Effector memory CD4-positive, alpha-beta T cell (primary cell): Measurements from ENCODE around the gene SLC16A3.
"Not testable (repeated sequence)": the region's sequence is repeated elsewhere in the genome, so short reads cannot be mapped to it uniquely, and the experiment has no call there.

Experiments used
- DNase-seq, 3 donors: peaks; one replicate each; pipeline ENCODE4 v3.0.0-alpha.2; 2020
- H3K27ac ChIP-seq: 2 replicates; pipeline ENCODE4 v1.7.0; 2013; ENCODE audit warnings: mild to moderate bottlenecking, low read length, moderate library complexity; ENCODE audit not compliant: insufficient read depth, poor library complexity, severe bottlenecking
- H3K27me3 ChIP-seq: replicated peaks from 2 replicates; pipeline ENCODE4 v1.7.0; 2013; ENCODE audit warnings: mild to moderate bottlenecking, low read length; ENCODE audit not compliant: insufficient read depth, control insufficient read depth, poor library complexity, severe bottlenecking
- H3K36me3 ChIP-seq: 2 replicates; pipeline ENCODE4 v1.7.0; 2013; ENCODE audit warnings: mild to moderate bottlenecking, low read length, moderate library complexity; ENCODE audit not compliant: control insufficient read depth, insufficient read depth
- H3K4me1 ChIP-seq: 2 replicates; pipeline ENCODE4 v1.7.0; 2013; ENCODE audit warnings: low read length, mild to moderate bottlenecking; ENCODE audit not compliant: control insufficient read depth, insufficient read depth, poor library complexity, severe bottlenecking
- H3K4me3 ChIP-seq: 2 replicates; pipeline ENCODE4 v1.7.0; 2013; ENCODE audit warnings: low read length, low read depth, mild to moderate bottlenecking; ENCODE audit not compliant: insufficient read depth, poor library complexity, severe bottlenecking
- H3K9me3 ChIP-seq: 2 replicates; pipeline ENCODE4 v1.7.0; 2013; ENCODE audit warnings: mild to moderate bottlenecking, low read length, moderate library complexity; ENCODE audit not compliant: control insufficient read depth

SLC16A3 gene

GRCh38 chr17:82247182-82247823, 18.5 kb downstream of the SLC16A3 start:
- no peak for DNase-seq
- peaks cover under 1% of the 10 kb centered on the region for H3K4me1 ChIP-seq
- H3K4me3 ChIP-seq = no peak overlapping the region
- peaks cover 100% of the 10 kb centered on the region for H3K36me3 ChIP-seq
- H3K9me3 ChIP-seq = no peaks in the 10 kb centered on the region
- H3K27me3 ChIP-seq = no peaks in the 10 kb centered on the region
- H3K27ac ChIP-seq = no peak overlapping the region

- H3K27ac ChIP-seq = no peak overlapping the region
- no peaks in the 10 kb centered on the region for H3K4me1 ChIP-seq
- no peaks in the 10 kb centered on the region for H3K9me3 ChIP-seq
- no peak for DNase-seq
- no peak overlapping the region for H3K4me3 ChIP-seq
- no peaks in the 10 kb centered on the region for H3K27me3 ChIP-seq
- peaks cover 100% of the 10 kb centered on the region for H3K36me3 ChIP-seq
Observed at GRCh38 chr17:82247856-82248671, 19.2 kb downstream of the SLC16A3 start.

- peaks cover 96% of the 10 kb centered on the region for H3K36me3 ChIP-seq
- H3K4me3 ChIP-seq = no peak overlapping the region
- no peaks in the 10 kb centered on the region for H3K27me3 ChIP-seq
- no peak for DNase-seq
- H3K27ac ChIP-seq = no peak overlapping the region
- H3K9me3 ChIP-seq = no peaks in the 10 kb centered on the region
- no peaks in the 10 kb centered on the region for H3K4me1 ChIP-seq
Observed at GRCh38 chr17:82248815-82249674, 20.2 kb downstream of the SLC16A3 start.

GRCh38 chr17:82249896-82250581, 21.2 kb downstream of the SLC16A3 start:
- H3K27me3 ChIP-seq = no peaks in the 10 kb centered on the region
- H3K27ac ChIP-seq = no peak overlapping the region
- DNase-seq = no peak
- H3K9me3 ChIP-seq = no peaks in the 10 kb centered on the region
- H3K36me3 ChIP-seq = peaks cover 87% of the 10 kb centered on the region
- H3K4me1 ChIP-seq = no peaks in the 10 kb centered on the region
- H3K4me3 ChIP-seq = no peak overlapping the region

- Histone ChIP-seq H3K4me3 (no peak overlapping the region), H3K9me3 (no peaks in the 10 kb centered on the region), H3K27me3 (no peaks in the 10 kb centered on the region), H3K36me3 (peaks cover 87% of the 10 kb centered on the region), H3K4me1 (no peaks in the 10 kb centered on the region), H3K27ac (no peak overlapping the region)
- no peak for DNase-seq
Observed at GRCh38 chr17:82250868-82251500, 22.1 kb downstream of the SLC16A3 start.

- no peak for DNase-seq
- H3K9me3 ChIP-seq = no peaks in the 10 kb centered on the region
- H3K36me3 ChIP-seq = peaks cover 79% of the 10 kb centered on the region
- peak overlapping the region; percentile 2 for H3K27ac ChIP-seq
- H3K27me3 ChIP-seq = no peaks in the 10 kb centered on the region
- H3K4me3 ChIP-seq = no peak overlapping the region
- H3K4me1 ChIP-seq = no peaks in the 10 kb centered on the region
Observed at GRCh38 chr17:82252511-82253178, 23.8 kb downstream of the SLC16A3 start.

- Histone ChIP-seq H3K27me3 (no peaks in the 10 kb centered on the region), H3K27ac (no peak overlapping the region), H3K4me3 (no peak overlapping the region), H3K4me1 (no peaks in the 10 kb centered on the region), H3K36me3 (peaks cover 73% of the 10 kb centered on the region), H3K9me3 (no peaks in the 10 kb centered on the region)
- no peak for DNase-seq
Observed at GRCh38 chr17:82253179-82253544, 24.3 kb downstream of the SLC16A3 start.

GRCh38 chr17:82254096-82254495, 25.3 kb downstream of the SLC16A3 start:
- not testable (repeated sequence) for H3K4me3 ChIP-seq, H3K9me3 ChIP-seq, H3K27me3 ChIP-seq, H3K27ac ChIP-seq, H3K4me1 ChIP-seq, DNase-seq
- peaks cover 72% of the 10 kb centered on the region for H3K36me3 ChIP-seq

- peaks cover 65% of the 10 kb centered on the region for H3K36me3 ChIP-seq
- not testable (repeated sequence) for H3K27ac ChIP-seq, H3K27me3 ChIP-seq, DNase-seq, H3K4me3 ChIP-seq, H3K4me1 ChIP-seq, H3K9me3 ChIP-seq
Observed at GRCh38 chr17:82254746-82255145, 25.9 kb downstream of the SLC16A3 start.
